Karpas-422 (cell line): ENCODE measurements around the gene FSTL1. TPM values are rescaled to one million over a fixed set of nuclear protein-coding genes. Genes with fewer than 3 reads are reported as not detected.

Source experiments
- DNase-seq: peaks from one replicate; pipeline ENCODE4 v3.0.0-alpha.2; 2015
- H2AFZ ChIP-seq: fragments of 200-600 bp; sonication (generic); 2 replicates; pipeline ENCODE4 v1.6.1; 2014; ENCODE audit warnings: antibody characterized with exemption, low read length, mixed read lengths
- H3K27ac ChIP-seq: fragments of 200-600 bp; sonication (generic); 2 replicates; pipeline ENCODE4 v1.5.1; 2014; ENCODE audit warnings: mild to moderate bottlenecking, low read length, moderate library complexity
- H3K27me3 ChIP-seq: fragments of 200-600 bp; sonication (generic); 2 replicates; pipeline ENCODE4 v1.6.1; 2014; ENCODE audit warnings: low read length, mixed read lengths
- H3K36me3 ChIP-seq: fragments of 200-600 bp; sonication (generic); 2 replicates; pipeline ENCODE4 v1.6.1; 2014; ENCODE audit warnings: low read length, mixed read lengths; ENCODE audit not compliant: insufficient read depth
- H3K4me1 ChIP-seq: fragments of 200-600 bp; sonication (generic); 2 replicates; pipeline ENCODE4 v1.6.1; 2014; ENCODE audit warnings: mild to moderate bottlenecking, low read length, mixed read lengths
- H3K4me2 ChIP-seq: fragments of 200-600 bp; sonication (generic); 2 replicates; pipeline ENCODE4 v1.6.1; 2014; ENCODE audit warnings: low read length, low read depth, mild to moderate bottlenecking; ENCODE audit not compliant: poor library complexity, severe bottlenecking
- H3K4me3 ChIP-seq: fragments of 200-600 bp; sonication (generic); 2 replicates; pipeline ENCODE4 v1.5.1; 2014; ENCODE audit warnings: mild to moderate bottlenecking, antibody characterized with exemption, low read length, mixed read lengths
- H3K79me2 ChIP-seq: fragments of 200-600 bp; sonication (generic); 2 replicates; pipeline ENCODE4 v1.6.1; 2014; ENCODE audit warnings: mild to moderate bottlenecking, low read length, mixed read lengths
- H3K9ac ChIP-seq: fragments of 200-600 bp; sonication (generic); 2 replicates; pipeline ENCODE4 v1.6.0; 2014; ENCODE audit warnings: low read length
- H3K9me2 ChIP-seq: fragments of 200-600 bp; sonication (generic), shearing (Covaris generic); replicated peaks from 2 replicates; pipeline ENCODE4 v1.6.0; 2014; ENCODE audit warnings: mild to moderate bottlenecking, low read length, moderate library complexity; ENCODE audit not compliant: insufficient read depth
- H3K9me3 ChIP-seq: fragments of 300-700, 200-600 bp; sonication (generic); 2 replicates; pipeline ENCODE4 v1.6.1; 2014; ENCODE audit warnings: low read length, mixed read lengths
- H4K20me1 ChIP-seq: fragments of 200-600 bp; sonication (generic); 2 replicates; pipeline ENCODE4 v1.6.1; 2014; ENCODE audit warnings: mild to moderate bottlenecking, antibody characterized with exemption, low read length, low read depth; ENCODE audit not compliant: insufficient read depth
- total RNA-seq: library from RNA; depleted of rRNA; stranded (reverse); fragments of >200 nt; shearing (Covaris generic); gene quantifications from 2 replicates; pipeline ENCODE4 v1.2.3, GENCODE V29; 2014; ENCODE audit warnings: low replicate concordance; rRNA removed

The FSTL1 gene
- total RNA-seq = not detected in 2 replicates

DNA sequence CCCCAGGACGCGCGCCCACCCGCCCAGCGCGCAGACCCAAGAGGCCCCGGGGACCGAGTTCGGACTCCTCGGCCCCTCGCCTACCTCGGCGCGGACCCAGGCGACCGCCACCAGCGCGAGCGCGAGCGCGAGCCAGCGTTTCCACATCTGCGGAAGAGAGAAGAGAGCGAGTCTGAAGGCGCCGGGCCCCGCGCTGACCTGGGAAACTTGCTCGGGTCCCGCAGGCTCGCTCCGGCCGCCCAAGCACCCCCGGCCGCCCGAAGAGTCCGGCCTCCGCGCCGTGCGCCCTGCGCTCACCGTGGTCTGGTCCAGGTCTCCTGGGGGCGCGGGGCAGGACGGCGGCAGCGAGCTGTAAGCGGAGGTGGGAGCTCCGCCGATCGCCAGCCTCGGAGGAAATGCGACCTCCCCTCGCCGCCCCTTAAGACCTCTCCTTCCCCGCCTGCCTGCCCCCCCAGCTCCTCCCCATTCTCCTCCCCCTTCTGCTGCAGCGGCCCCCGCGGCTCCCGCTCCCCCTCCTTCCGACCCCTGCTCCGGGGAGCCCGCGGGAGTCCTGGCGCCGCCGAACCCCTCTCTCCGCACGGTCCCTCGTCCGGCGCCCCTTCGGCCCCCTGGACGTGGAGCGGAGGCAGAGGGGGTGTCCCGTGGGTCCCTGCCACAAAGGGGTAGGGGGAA is at the start of gene FSTL1:
Gene FSTL1 (minus strand): TSS at position 393 of the 672 bp plus-strand sequence. CDS start 246 bp downstream, at position 147.
- H3K27me3 ChIP-seq = no peaks in the 10 kb centered on the region
- no peak for DNase-seq
- no peaks in the 10 kb centered on the region for H3K36me3 ChIP-seq
- H3K4me1 ChIP-seq = no peaks in the 10 kb centered on the region
- H3K27ac ChIP-seq = no peak within 1 kb of the TSS
- H3K4me2 ChIP-seq = no peak within 1 kb of the TSS
- no peak within 1 kb of the TSS for H3K9ac ChIP-seq
- H4K20me1 ChIP-seq = no peaks in the 10 kb centered on the region
- no peak within 1 kb of the TSS for H2AFZ ChIP-seq
- no peaks in the 10 kb centered on the region for H3K79me2 ChIP-seq
- no peak within 1 kb of the TSS for H3K4me3 ChIP-seq
- H3K9me2 ChIP-seq = no peaks in the 10 kb centered on the region
- H3K9me3 ChIP-seq = no peaks in the 10 kb centered on the region

- H3K9ac ChIP-seq = no peak overlapping the region
- no peaks in the 10 kb centered on the region for H4K20me1 ChIP-seq
- H3K4me2 ChIP-seq = no peak overlapping the region
- H3K27me3 ChIP-seq = no peaks in the 10 kb centered on the region
- H3K27ac ChIP-seq = no peak overlapping the region
- no peak for DNase-seq
- H3K9me3 ChIP-seq = peaks cover 4% of the 10 kb centered on the region; the same call in 1 of the 2 replicates
- no peaks in the 10 kb centered on the region for H3K9me2 ChIP-seq
- H3K4me3 ChIP-seq = no peak overlapping the region
- H3K79me2 ChIP-seq = no peaks in the 10 kb centered on the region
- H3K4me1 ChIP-seq = no peaks in the 10 kb centered on the region
- no peaks in the 10 kb centered on the region for H3K36me3 ChIP-seq
- H2AFZ ChIP-seq = no peak overlapping the region
Measured at GRCh38 chr3:120498556-120499346, 48.0 kb upstream of the FSTL1 start.

DNA sequence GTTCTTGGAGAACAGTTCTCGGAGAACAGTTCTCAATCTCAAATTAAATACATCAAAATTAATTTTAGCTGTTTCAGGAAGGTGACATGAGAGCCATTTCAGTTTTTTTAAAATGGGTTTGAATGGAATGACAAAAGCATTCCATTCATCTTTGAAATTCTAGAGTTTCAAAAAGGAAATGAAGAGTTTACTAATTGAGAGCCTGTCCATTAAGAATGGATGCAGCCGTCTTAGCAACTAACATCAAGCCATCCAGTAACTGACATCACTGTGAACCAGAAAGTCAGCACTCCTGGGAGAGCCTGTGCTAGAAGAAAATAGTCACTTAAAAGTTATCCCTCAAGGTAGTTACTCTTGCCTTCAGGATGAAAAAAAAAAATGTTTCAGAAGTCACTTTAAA is 47.0 kb upstream of the FSTL1 start:
- H3K9ac ChIP-seq = no peak overlapping the region

DNA sequence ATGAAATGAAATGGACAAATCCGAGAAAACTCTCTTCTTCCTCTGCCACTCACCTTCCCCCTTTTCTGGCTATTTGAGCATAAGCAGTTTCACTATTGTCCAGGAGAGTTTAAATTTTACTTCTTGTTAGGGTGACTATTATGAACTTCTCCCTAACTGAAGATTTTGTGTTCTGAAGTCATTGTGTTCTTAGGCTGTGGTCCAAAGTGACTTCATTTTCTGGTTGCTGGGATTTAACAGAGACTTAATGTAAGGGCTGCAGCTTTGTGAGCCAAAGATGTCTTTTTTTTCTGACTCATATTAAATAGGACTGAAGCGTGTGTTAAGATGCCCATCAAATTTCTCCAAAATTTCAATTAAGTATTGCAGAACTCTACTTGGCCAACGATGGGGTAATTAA is 46.5 kb upstream of the FSTL1 start:
- Histone ChIP-seq H3K9ac (no peak overlapping the region), H2AFZ (no peak overlapping the region), H4K20me1 (no peaks in the 10 kb centered on the region), H3K9me2 (no peaks in the 10 kb centered on the region), H3K27ac (no peak overlapping the region), H3K4me2 (no peak overlapping the region), H3K9me3 (peaks cover 4% of the 10 kb centered on the region; the same call in 1 of the 2 replicates), H3K36me3 (no peaks in the 10 kb centered on the region), H3K4me3 (no peak overlapping the region), H3K27me3 (no peaks in the 10 kb centered on the region), H3K79me2 (no peaks in the 10 kb centered on the region), H3K4me1 (no peaks in the 10 kb centered on the region)
- no peak for DNase-seq

More for the DNA sequence above, 47.0 kb upstream of the FSTL1 start:
- no peaks in the 10 kb centered on the region for H3K27me3 ChIP-seq
- H3K4me3 ChIP-seq = no peak overlapping the region
- H4K20me1 ChIP-seq = no peaks in the 10 kb centered on the region
- H3K4me2 ChIP-seq = no peak overlapping the region
- H3K79me2 ChIP-seq = no peaks in the 10 kb centered on the region
- DNase-seq = no peak
- no peak overlapping the region for H3K27ac ChIP-seq
- H3K9me2 ChIP-seq = no peaks in the 10 kb centered on the region
- no peaks in the 10 kb centered on the region for H3K36me3 ChIP-seq
- peaks cover 4% of the 10 kb centered on the region; the same call in 1 of the 2 replicates for H3K9me3 ChIP-seq
- H3K4me1 ChIP-seq = no peaks in the 10 kb centered on the region
- no peak overlapping the region for H2AFZ ChIP-seq

- no peaks in the 10 kb centered on the region for H3K27me3 ChIP-seq
- DNase-seq = no peak
- H3K4me1 ChIP-seq = no peaks in the 10 kb centered on the region
- no peaks in the 10 kb centered on the region for H4K20me1 ChIP-seq
- H3K4me2 ChIP-seq = no peak overlapping the region
- no peak overlapping the region for H3K4me3 ChIP-seq
- no peaks in the 10 kb centered on the region for H3K79me2 ChIP-seq
- no peak overlapping the region for H3K9ac ChIP-seq
- no peak overlapping the region for H2AFZ ChIP-seq
- peaks cover 4% of the 10 kb centered on the region; the same call in 1 of the 2 replicates for H3K9me3 ChIP-seq
- H3K9me2 ChIP-seq = no peaks in the 10 kb centered on the region
- no peak overlapping the region for H3K27ac ChIP-seq
- no peaks in the 10 kb centered on the region for H3K36me3 ChIP-seq
Measured at GRCh38 chr3:120496278-120497002, 45.6 kb upstream of the FSTL1 start.

GRCh38 chr3:120495809-120496208 is 45.0 kb upstream of the FSTL1 start:
- no peak overlapping the region for H3K4me3 ChIP-seq
- H2AFZ ChIP-seq = no peak overlapping the region
- H4K20me1 ChIP-seq = no peaks in the 10 kb centered on the region

DNA sequence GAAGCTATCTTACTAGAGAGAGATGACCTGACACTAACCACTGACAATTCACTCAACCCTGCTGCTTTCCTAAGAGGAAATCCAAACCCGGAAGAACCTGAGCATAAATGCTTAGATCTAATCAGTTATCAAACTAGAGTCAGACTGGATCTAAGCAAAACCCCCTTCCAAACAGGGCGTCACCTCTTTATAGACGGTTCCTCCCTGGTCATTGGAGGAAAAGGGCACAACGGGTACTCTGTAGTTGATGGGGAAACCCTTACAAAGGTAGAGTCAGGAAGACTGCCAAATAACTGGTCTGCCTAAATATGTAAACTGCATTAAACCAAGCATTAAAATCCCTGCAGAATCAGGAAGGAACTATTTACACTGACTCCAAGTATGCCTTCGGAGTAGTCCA is 41.3 kb upstream of the FSTL1 start:
- DNase-seq = no peak
- no peak overlapping the region for H3K9ac ChIP-seq
- H2AFZ ChIP-seq = no peak overlapping the region
- no peak overlapping the region for H3K4me2 ChIP-seq
- no peaks in the 10 kb centered on the region for H3K27me3 ChIP-seq
- H3K79me2 ChIP-seq = no peaks in the 10 kb centered on the region
- peaks cover 4% of the 10 kb centered on the region; the same call in 1 of the 2 replicates for H3K9me3 ChIP-seq
- H3K9me2 ChIP-seq = no peaks in the 10 kb centered on the region
- no peaks in the 10 kb centered on the region for H3K36me3 ChIP-seq
- no peak overlapping the region for H3K4me3 ChIP-seq
- 0 out of 2 replicates have a peak, but pooled peaks cover under 1% of the 10 kb centered on the region for H4K20me1 ChIP-seq
- no peak overlapping the region for H3K27ac ChIP-seq
- no peaks in the 10 kb centered on the region for H3K4me1 ChIP-seq

More at GRCh38 chr3:120495809-120496208, 45.0 kb upstream of the FSTL1 start:
- no peak for DNase-seq
- Histone ChIP-seq H3K9me2 (no peaks in the 10 kb centered on the region), H3K4me2 (no peak overlapping the region), H3K9ac (no peak overlapping the region), H3K79me2 (no peaks in the 10 kb centered on the region), H3K4me1 (no peaks in the 10 kb centered on the region), H3K36me3 (no peaks in the 10 kb centered on the region), H3K9me3 (peaks cover 4% of the 10 kb centered on the region; the same call in 1 of the 2 replicates), H3K27ac (no peak overlapping the region), H3K27me3 (no peaks in the 10 kb centered on the region)

DNA sequence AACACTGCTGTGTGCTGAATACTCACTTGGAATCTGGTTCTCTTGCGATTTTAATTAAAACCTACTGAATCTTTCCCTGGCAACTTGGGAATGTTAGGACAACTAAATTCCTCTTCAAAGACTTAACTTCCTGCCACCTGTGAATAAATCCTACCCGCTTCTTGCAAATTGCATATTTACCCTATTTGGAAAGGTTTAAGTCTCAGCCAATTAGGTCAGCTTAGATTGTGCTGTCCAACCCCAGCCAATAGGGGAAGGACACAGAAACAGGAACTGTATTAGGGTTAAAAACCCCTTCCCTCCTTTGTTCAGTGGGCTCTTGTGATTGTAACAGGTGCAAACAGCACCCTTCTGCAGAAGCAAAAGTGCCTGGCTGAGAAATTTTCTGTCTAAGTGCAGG is 38.6 kb upstream of the FSTL1 start:
- no peaks in the 10 kb centered on the region for H3K4me1 ChIP-seq
- no peaks in the 10 kb centered on the region for H3K79me2 ChIP-seq
- no peak overlapping the region for H3K4me3 ChIP-seq
- 0 out of 2 replicates have a peak, but pooled peaks cover 3% of the 10 kb centered on the region for H4K20me1 ChIP-seq
- DNase-seq = no peak
- no peak overlapping the region for H2AFZ ChIP-seq
- H3K27ac ChIP-seq = no peak overlapping the region
- H3K27me3 ChIP-seq = no peaks in the 10 kb centered on the region
- no peak overlapping the region for H3K4me2 ChIP-seq
- H3K36me3 ChIP-seq = no peaks in the 10 kb centered on the region
- H3K9me3 ChIP-seq = no peaks in the 10 kb centered on the region
- no peak overlapping the region for H3K9ac ChIP-seq
- H3K9me2 ChIP-seq = no peaks in the 10 kb centered on the region
